IMR-90 (cell line): ENCODE data around the gene NGB. TPM values are rescaled to one million over a fixed set of nuclear protein-coding genes. Genes with fewer than 3 reads are reported as not detected.

Source experiments
- ATAC-seq: fragments of 200-7000 bp; cut with Tn5 transposase; 2 replicates; pipeline ENCODE4 v1.9.1; 2020; ENCODE audit warnings: low read depth, mild to moderate bottlenecking, moderate library complexity
- BruUV-seq: library from RNA; stranded (reverse); fragments of 400-500 nt; replicated peaks from 2 replicates; lab custom pipeline; 2021; lab: Mats Ljungman, UMichigan
- CTCF ChIA-PET: fragments of 300-600 bp; formaldehyde crosslinking; extraction: SDS; loops from one replicate; lab custom pipeline; 2021; ENCODE audit warnings: antibody characterized with exemption; lab: Yijun Ruan, JAX
- POLR2A ChIA-PET: fragments of 300-600 bp; sonication (Branson Sonifier 250); formaldehyde crosslinking; loops from one replicate; lab custom pipeline; 2022; ENCODE audit warnings: antibody characterized with exemption; ENCODE audit not compliant: unreplicated experiment; lab: Charles Lee
- DNase-seq: peaks from one replicate; pipeline ENCODE4 v3.0.0; 2013
- H2AFZ ChIP-seq: replicated peaks from 2 replicates; pipeline ENCODE3; 2013; ENCODE audit warnings: low read length, mild to moderate bottlenecking; ENCODE audit not compliant: poor library complexity
- H2AK5ac ChIP-seq: 2 replicates; pipeline ENCODE4 v1.6.1; 2013; ENCODE audit warnings: low read depth, low read length, inconsistent platforms
- H2AK9ac ChIP-seq: replicated peaks from 2 replicates; pipeline ENCODE3; 2013; ENCODE audit warnings: mild to moderate bottlenecking, low read depth, low read length, moderate library complexity; ENCODE audit not compliant: poor library complexity
- H2BK120ac ChIP-seq: 2 replicates; pipeline ENCODE4 v1.6.1; 2013; ENCODE audit warnings: low read depth, low read length, inconsistent platforms
- H2BK15ac ChIP-seq: 3 replicates; pipeline ENCODE4 v1.6.1; 2013; ENCODE audit warnings: low read depth, low read length, inconsistent platforms
- H2BK20ac ChIP-seq: 2 replicates; pipeline ENCODE4 v1.6.1; 2013; ENCODE audit warnings: low read depth, mild to moderate bottlenecking, inconsistent platforms, low read length, moderate library complexity
- H2BK5ac ChIP-seq: 2 replicates; pipeline ENCODE4 v1.6.1; 2013; ENCODE audit warnings: mild to moderate bottlenecking, low read depth, low read length, inconsistent platforms; ENCODE audit not compliant: poor library complexity, severe bottlenecking
- H3K14ac ChIP-seq: replicated peaks from 2 replicates; pipeline ENCODE4 v1.6.1; 2013; ENCODE audit warnings: low read depth, low read length, inconsistent platforms
- H3K18ac ChIP-seq: 2 replicates; pipeline ENCODE4 v1.6.1; 2013; ENCODE audit warnings: low read depth, low read length, control low read depth
- H3K23ac ChIP-seq: 2 replicates; pipeline ENCODE4 v1.6.1; 2013; ENCODE audit warnings: low read depth, low read length, inconsistent platforms
- H3K27ac ChIP-seq: 2 replicates; pipeline ENCODE4 v1.5.1; 2013; ENCODE audit warnings: mild to moderate bottlenecking, control low read depth, low read length; ENCODE audit not compliant: insufficient read depth
- H3K27me3 ChIP-seq: 2 replicates; pipeline ENCODE4 v1.6.1; 2013; ENCODE audit warnings: low read length; ENCODE audit not compliant: control insufficient read depth, insufficient read depth
- H3K36me3 ChIP-seq: 2 replicates; pipeline ENCODE4 v1.6.1; 2013; ENCODE audit warnings: low read length, mixed read lengths; ENCODE audit not compliant: control insufficient read depth, insufficient read depth
- H3K4ac ChIP-seq: 2 replicates; pipeline ENCODE4 v1.6.1; 2013; ENCODE audit warnings: low read depth, low read length, inconsistent platforms
- H3K4me1 ChIP-seq: 2 replicates; pipeline ENCODE4 v1.6.1; 2013; ENCODE audit warnings: low read length, mixed read lengths; ENCODE audit not compliant: control insufficient read depth, insufficient read depth
- H3K4me2 ChIP-seq: 2 replicates; pipeline ENCODE4 v1.6.1; 2013; ENCODE audit warnings: low read depth, mild to moderate bottlenecking, control low read depth, low read length, moderate library complexity
- H3K4me3 ChIP-seq: 2 replicates; pipeline ENCODE4 v1.5.1; 2013; ENCODE audit warnings: low read depth, mild to moderate bottlenecking, control low read depth, low read length, moderate library complexity; ENCODE audit not compliant: insufficient read depth
- H3K56ac ChIP-seq: 2 replicates; pipeline ENCODE4 v1.6.1; 2013; ENCODE audit warnings: low read length, inconsistent platforms; ENCODE audit not compliant: insufficient read depth; ENCODE audit errors: extremely low read depth
- H3K79me1 ChIP-seq, 2 experiments: 2 replicates each; pipeline ENCODE4 v1.6.1; 2013; ENCODE audit warnings: low read length in 2 of 2, inconsistent platforms in 1 of 2, low read depth in 1 of 2
- H3K9ac ChIP-seq: 2 replicates; pipeline ENCODE4 v1.6.1; 2013; ENCODE audit warnings: low read depth, low read length, control low read depth
- H3K9me1 ChIP-seq: 2 replicates; pipeline ENCODE4 v1.6.1; 2013; ENCODE audit warnings: low read length, inconsistent platforms; ENCODE audit not compliant: insufficient read depth
- H3K9me3 ChIP-seq: 2 replicates; pipeline ENCODE4 v1.6.1; 2013; ENCODE audit warnings: low read length; ENCODE audit not compliant: control insufficient read depth, insufficient read depth
- H4K20me1 ChIP-seq: 2 replicates; pipeline ENCODE4 v1.6.1; 2013; ENCODE audit warnings: low read length, inconsistent platforms; ENCODE audit not compliant: insufficient read depth
- H4K5ac ChIP-seq: 2 replicates; pipeline ENCODE4 v1.6.1; 2013; ENCODE audit warnings: mild to moderate bottlenecking, low read depth, low read length, control low read depth
- H4K8ac ChIP-seq, 2 experiments: 2 replicates each; pipeline ENCODE4 v1.6.1; 2013; ENCODE audit warnings: low read depth in 2 of 2, low read length in 2 of 2, control low read depth in 1 of 2, inconsistent platforms in 1 of 2
- H4K91ac ChIP-seq: 2 replicates; pipeline ENCODE4 v1.6.1; 2013; ENCODE audit warnings: low read depth, low read length, inconsistent platforms; ENCODE audit not compliant: insufficient read depth
- MAZ ChIP-seq: IDR thresholded peaks from 2 replicates; pipeline ENCODE4 v1.6.1; 2012; ENCODE audit warnings: low read depth, mild to moderate bottlenecking, low read length, improper control_type of control experiment, moderate library complexity, borderline replicate concordance
- WGBS, 2 experiments: methylation state at CpG; one replicate each; pipeline versions ENCODE4 v1.1.5 to v1.1.7; 2013; ENCODE audit warnings: missing lambda C conversion rate in 2 of 2; ENCODE audit not compliant: insufficient read length in 1 of 2; ENCODE audit errors: extremely low coverage in 2 of 2; 5-methylcytosine and 5-hydroxymethylcytosine counted together
- dilution Hi-C: fragments of 300-500 bp; cut with HindIII; formaldehyde crosslinking; loops from one replicate; pipeline ENCODE4 v1.14.3; 2018; ENCODE audit warnings: low sequenced_read_pairs; ENCODE audit not compliant: unreplicated experiment
- in situ Hi-C: fragments of 300-500 bp; cut with MboI; formaldehyde crosslinking; loops from 3 replicates; pipeline ENCODE4 v1.14.3; 2019; ENCODE audit warnings: low sequenced_read_pairs, inconsistent platforms, mixed read lengths
- intact Hi-C: fragments of 100-400 bp; cut with micrococcal nuclease; formaldehyde crosslinking; loops from 2 replicates; pipeline ENCODE4 v1.10.0; 2022
- polyA plus RNA-seq, 3 experiments: library from polyadenylated mRNA; depleted of rRNA; stranded (reverse); fragments of >200 nt; gene quantifications; 2 replicates each; pipeline ENCODE4 v1.2.3, GENCODE V29; 2012; ENCODE audit warnings: low replicate concordance in 1 of 3
- total RNA-seq: library from RNA; depleted of rRNA; stranded (reverse); fragments of >200 nt; gene quantifications from 2 replicates; pipeline ENCODE4 v1.2.3, GENCODE V29; 2012

Gene NGB
- total and polyA plus RNA-seq, 2 of the 4 experiments (the other 2 are of a cell fraction), result not detected

DNA sequence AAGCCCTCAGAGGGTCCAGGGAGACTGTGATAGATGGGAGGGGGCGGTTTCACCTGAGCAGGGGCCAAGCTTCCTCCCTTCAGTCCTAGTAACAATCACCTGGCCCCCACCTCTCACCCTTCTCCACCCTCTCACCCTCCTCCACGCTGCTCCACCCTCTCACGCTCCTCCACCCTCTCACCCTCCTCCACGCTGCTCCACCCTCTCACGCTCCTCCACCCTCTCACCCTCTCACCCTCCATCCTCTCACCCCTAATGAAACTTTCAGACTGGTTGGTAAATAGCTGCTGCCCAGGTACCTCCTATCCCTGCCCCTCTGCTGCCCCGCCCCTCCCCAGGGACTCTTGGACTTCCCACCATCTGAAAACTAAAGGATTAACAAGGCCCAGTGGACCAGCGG lies 34.2 kb downstream of the NGB start:
- no peak overlapping the region for H3K4ac ChIP-seq
- no peak overlapping the region for H2AK5ac ChIP-seq
- no peak overlapping the region for H3K9ac ChIP-seq
- no peaks in the 10 kb centered on the region for H3K79me1 ChIP-seq
- intact Hi-C loops (no loop called here), in situ Hi-C loops (no loop called here), dilution Hi-C loops (no loop called here)
- no peak overlapping the region for H3K4me3 ChIP-seq
- no peaks in the 10 kb centered on the region for H3K4me1 ChIP-seq
- H3K18ac ChIP-seq, result no peak overlapping the region
- H4K8ac ChIP-seq, result no peak overlapping the region
- ATAC-seq (no peak), DNase-seq (no peak)
- no peaks in the 10 kb centered on the region for H3K36me3 ChIP-seq
- TF ChIP-seq MAZ, result no peak
- no peak overlapping the region for H3K27ac ChIP-seq
- H3K14ac ChIP-seq, result no peak overlapping the region
- no peak overlapping the region for H3K23ac ChIP-seq
- WGBS, 2 experiments, result 51% methylated on average over 4 of the region's 7 CpGs; no CpG with 5 or more reads in 1 of the 2 experiments
- no peak overlapping the region for H3K4me2 ChIP-seq
- H2BK20ac ChIP-seq, result no peak overlapping the region
- no peak overlapping the region for H2AK9ac ChIP-seq
- no peaks in the 10 kb centered on the region; the same call in 1 of the 2 replicates for H3K27me3 ChIP-seq
- H3K56ac ChIP-seq, result no peak overlapping the region
- no peak overlapping the region for H2AFZ ChIP-seq
- H3K9me1 ChIP-seq, result no peaks in the 10 kb centered on the region
- BruUV-seq, result no TSS peak
- no peak overlapping the region for H2BK5ac ChIP-seq
- H4K91ac ChIP-seq, result no peak overlapping the region
- ChIA-PET POLR2A (no interaction called here), CTCF (interaction anchor here (0.6 kb wide), 1 partner anchor 9 kb away, joined by 4 read pairs; no protein-coding TSS in a partner anchor)
- H3K9me3 ChIP-seq, result no peaks in the 10 kb centered on the region
- H4K5ac ChIP-seq, result no peak overlapping the region
- no peak overlapping the region for H2BK120ac ChIP-seq
- no peaks in the 10 kb centered on the region for H4K20me1 ChIP-seq
- H2BK15ac ChIP-seq, result no peak overlapping the region
